Trophoblast cell (in vitro differentiated cells and primary cell): ENCODE measurements around the gene CHAT.

Source experiments
- DNase-seq, 2 donors: peaks; one replicate each; pipeline ENCODE4 v3.0.0-alpha.2; 2016
- H2AFZ ChIP-seq: 2 replicates; pipeline ENCODE4 v1.6.1; 2013; ENCODE audit warnings: low read length, moderate library complexity, mild to moderate bottlenecking; ENCODE audit not compliant: insufficient read depth, poor library complexity
- H2AK5ac ChIP-seq: 2 replicates; pipeline ENCODE4 v1.6.1; 2013; ENCODE audit warnings: mild to moderate bottlenecking, low read length
- H2BK120ac ChIP-seq: 2 replicates; pipeline ENCODE4 v1.6.1; 2013; ENCODE audit warnings: low read length, mild to moderate bottlenecking, moderate library complexity; ENCODE audit not compliant: insufficient read depth, poor library complexity
- H2BK12ac ChIP-seq: 2 replicates; pipeline ENCODE4 v1.6.1; 2013; ENCODE audit warnings: mild to moderate bottlenecking, low read length, moderate library complexity
- H2BK5ac ChIP-seq: 2 replicates; pipeline ENCODE4 v1.6.1; 2013; ENCODE audit warnings: low read length, low read depth, moderate library complexity, mild to moderate bottlenecking; ENCODE audit not compliant: poor library complexity
- H3K14ac ChIP-seq: 2 replicates; pipeline ENCODE4 v1.6.1; 2013; ENCODE audit warnings: mild to moderate bottlenecking, low read length
- H3K18ac ChIP-seq: 2 replicates; pipeline ENCODE4 v1.6.1; 2013; ENCODE audit warnings: mild to moderate bottlenecking, low read length
- H3K23ac ChIP-seq: 2 replicates; pipeline ENCODE4 v1.6.1; 2013; ENCODE audit warnings: low read length
- H3K27ac ChIP-seq: 2 replicates; pipeline ENCODE4 v1.5.1; 2013; ENCODE audit warnings: low read depth, mild to moderate bottlenecking, inconsistent platforms, low read length, moderate library complexity
- H3K27me3 ChIP-seq: 2 replicates; pipeline ENCODE4 v1.6.1; 2013; ENCODE audit warnings: inconsistent platforms, mild to moderate bottlenecking, low read length, moderate library complexity; ENCODE audit not compliant: insufficient read depth
- H3K36me3 ChIP-seq, 2 experiments: 1 replicate in 1 of 2; 2 replicates in 1 of 2; pipeline ENCODE4 v1.6.1; 2013; ENCODE audit warnings: low read length in 2 of 2, mild to moderate bottlenecking in 2 of 2, moderate library complexity in 1 of 2; ENCODE audit not compliant: insufficient read depth in 2 of 2, control insufficient read depth in 1 of 2
- H3K4ac ChIP-seq: 2 replicates; pipeline ENCODE4 v1.6.1; 2013; ENCODE audit warnings: low read depth, mild to moderate bottlenecking, low read length, moderate library complexity
- H3K4me1 ChIP-seq, 2 experiments: 1 replicate in 1 of 2; 2 replicates in 1 of 2; pipeline ENCODE4 v1.6.1; 2013; ENCODE audit warnings: low read length in 2 of 2, mild to moderate bottlenecking in 2 of 2, moderate library complexity in 1 of 2; ENCODE audit not compliant: insufficient read depth in 2 of 2, control insufficient read depth in 1 of 2
- H3K4me2 ChIP-seq: 2 replicates; pipeline ENCODE4 v1.6.1; 2013; ENCODE audit warnings: inconsistent platforms, mild to moderate bottlenecking, low read length, moderate library complexity
- H3K4me3 ChIP-seq: 2 replicates; pipeline ENCODE4 v1.5.1; 2013; ENCODE audit warnings: mild to moderate bottlenecking, low read depth, low read length, inconsistent platforms
- H3K79me1 ChIP-seq: one replicate; pipeline ENCODE4 v1.6.1; 2013; ENCODE audit warnings: low read length
- H3K79me2 ChIP-seq: 2 replicates; pipeline ENCODE4 v1.6.1; 2013; ENCODE audit warnings: low read length, mild to moderate bottlenecking; ENCODE audit not compliant: control insufficient read depth, insufficient read depth, poor library complexity
- H3K9ac ChIP-seq: 2 replicates; pipeline ENCODE4 v1.6.1; 2013; ENCODE audit warnings: mild to moderate bottlenecking, low read length
- H3K9me3 ChIP-seq: 2 replicates; pipeline ENCODE4 v1.6.1; 2013; ENCODE audit warnings: low read depth, mild to moderate bottlenecking, control low read depth, inconsistent platforms, low read length; ENCODE audit not compliant: insufficient read depth
- H4K12ac ChIP-seq: 2 replicates; pipeline ENCODE4 v1.6.1; 2013; ENCODE audit warnings: low read depth, mild to moderate bottlenecking, low read length, moderate library complexity
- H4K8ac ChIP-seq: 2 replicates; pipeline ENCODE4 v1.6.1; 2013; ENCODE audit warnings: low read depth, mild to moderate bottlenecking, low read length, moderate library complexity
- H4K91ac ChIP-seq: one replicate; pipeline ENCODE4 v1.6.1; 2013; ENCODE audit warnings: low read depth, mild to moderate bottlenecking, low read length, moderate library complexity
- WGBS: extraction: QIAGEN DNeasy Blood & Tissue Kit; methylation state at CpG from one replicate; pipeline ENCODE4 v1.1.7; 2013; ENCODE audit warnings: missing lambda C conversion rate; ENCODE audit not compliant: insufficient read length, insufficient coverage; ENCODE audit errors: extremely low coverage; 5-methylcytosine and 5-hydroxymethylcytosine counted together

CHAT gene

GRCh38 chr10:49713266-49713665, 99.4 kb downstream of the CHAT start:
- no peak overlapping the region for H3K4me2 ChIP-seq
- no peak overlapping the region for H2AFZ ChIP-seq
- H4K12ac ChIP-seq = no peak overlapping the region
- WGBS = no CpG with 5 or more reads among the region's 5 CpGs
- H3K9ac ChIP-seq = no peak overlapping the region
- no peaks in the 10 kb centered on the region for H3K36me3 ChIP-seq
- H3K27ac ChIP-seq = no peak overlapping the region
- H4K8ac ChIP-seq = no peak overlapping the region
- H2AK5ac ChIP-seq = no peak overlapping the region
- H3K27me3 ChIP-seq = no peaks in the 10 kb centered on the region
- H3K79me1 ChIP-seq = no peaks in the 10 kb centered on the region
- no peaks in the 10 kb centered on the region for H3K4me1 ChIP-seq
- no peak overlapping the region for H2BK120ac ChIP-seq
- H3K79me2 ChIP-seq = no peaks in the 10 kb centered on the region
- no peak overlapping the region for H2BK12ac ChIP-seq
- H3K23ac ChIP-seq = no peak overlapping the region
- no peak for DNase-seq
- no peak overlapping the region for H2BK5ac ChIP-seq
- H3K18ac ChIP-seq = no peak overlapping the region
- no peak overlapping the region for H4K91ac ChIP-seq
- no peak overlapping the region for H3K14ac ChIP-seq
- H3K4ac ChIP-seq = no peak overlapping the region
- H3K9me3 ChIP-seq = peaks cover 2% of the 10 kb centered on the region
- no peak overlapping the region for H3K4me3 ChIP-seq
